HEK293T (cell line): ENCODE results near the gene YPEL1.

Experiments
- ARNT ChIP-seq: fragments of 450-650 bp; IDR thresholded peaks from 2 replicates; pipeline ENCODE4 v1.6.1; 2017; ENCODE audit warnings: mild to moderate bottlenecking
- BHLHE40 ChIP-seq: fragments of 450-650 bp; IDR thresholded peaks from 2 replicates; pipeline ENCODE4 v1.6.1; 2016; ENCODE audit warnings: mild to moderate bottlenecking, moderate library complexity, borderline replicate concordance
- CTBP1 ChIP-seq: fragments of 450-650 bp; IDR thresholded peaks from 2 replicates; pipeline ENCODE4 v1.6.1; 2016; ENCODE audit warnings: borderline replicate concordance
- FOXA1 ChIP-seq: fragments of 450-650 bp; IDR thresholded peaks from 2 replicates; pipeline ENCODE4 v1.6.1; 2016; ENCODE audit warnings: mild to moderate bottlenecking
- FOXK2 ChIP-seq: fragments of 450-650 bp; IDR thresholded peaks from 2 replicates; pipeline ENCODE4 v1.6.1; 2016; ENCODE audit warnings: mild to moderate bottlenecking
- FOXM1 ChIP-seq: fragments of 450-650 bp; IDR thresholded peaks from 2 replicates; pipeline ENCODE4 v1.6.1; 2017; ENCODE audit warnings: mild to moderate bottlenecking, borderline replicate concordance
- HDGF ChIP-seq: fragments of 450-650 bp; IDR thresholded peaks from 2 replicates; pipeline ENCODE4 v1.6.1; 2017; ENCODE audit warnings: antibody characterized with exemption, borderline replicate concordance
- NFRKB ChIP-seq: fragments of 450-650 bp; IDR thresholded peaks from 2 replicates; pipeline ENCODE4 v1.6.1; 2016; ENCODE audit warnings: mild to moderate bottlenecking, moderate library complexity
- PKNOX1 ChIP-seq: fragments of 450-650 bp; IDR thresholded peaks from 2 replicates; pipeline ENCODE4 v1.6.1; 2016
- SP1 ChIP-seq: fragments of 450-650 bp; IDR thresholded peaks from 2 replicates; pipeline ENCODE4 v1.6.1; 2017
- SUZ12 ChIP-seq: fragments of 450-650 bp; IDR thresholded peaks from 2 replicates; pipeline ENCODE4 v1.6.1; 2016; ENCODE audit warnings: mild to moderate bottlenecking
- TARDBP ChIP-seq: fragments of 450-650 bp; IDR thresholded peaks from 2 replicates; pipeline ENCODE4 v1.6.1; 2016

- TF ChIP-seq SP1 (no peak), NFRKB (no peak), ARNT (no peak), FOXM1 (no peak), HDGF (no peak), TARDBP (no peak), FOXK2 (no peak), CTBP1 (no peak), PKNOX1 (no peak), FOXA1 (no peak), BHLHE40 (no peak), SUZ12 (no peak)
Measured at GRCh38 chr22:21660904-21661303, 74.7 kb downstream of the YPEL1 start.
